Common myeloid progenitor, CD34-positive (primary cell): ENCODE data around the gene ZNRF2.

ENCODE experiments used
- CTCF ChIA-PET: fragments of 350-600 bp; sonication (Branson Sonifier 250); formaldehyde crosslinking; loops from one replicate; lab custom pipeline; 2021; ENCODE audit warnings: antibody characterized with exemption; lab: Charles Lee
- POLR2A ChIA-PET: fragments of 350-600 bp; sonication (Branson Sonifier 250); formaldehyde crosslinking; loops from one replicate; lab custom pipeline; 2021; ENCODE audit warnings: antibody characterized with exemption; lab: Charles Lee
- DNase-seq, 3 donors: peaks; one replicate each; pipeline versions ENCODE4 v3.0.0 to v3.0.0-alpha.2; 2013
- H3K27ac ChIP-seq, 2 experiments: 1 replicate in 1 of 2; 2 replicates in 1 of 2; pipeline ENCODE4 v1.7.0; 2013; ENCODE audit warnings: inconsistent platforms in 2 of 2, low read length in 2 of 2, mild to moderate bottlenecking in 2 of 2, low read depth in 1 of 2, moderate library complexity in 1 of 2; ENCODE audit not compliant: severe bottlenecking in 2 of 2, insufficient read depth in 1 of 2, poor library complexity in 1 of 2
- H3K27me3 ChIP-seq, 5 experiments: replicated peaks in 2 of 5; 1 replicate in 3 of 5; 2 replicates in 2 of 5; pipeline versions ENCODE4 v1.6.1 to v1.7.0; 2013; ENCODE audit warnings: low read length in 4 of 5, mild to moderate bottlenecking in 2 of 5, moderate library complexity in 2 of 5, inconsistent platforms in 1 of 5; ENCODE audit not compliant: insufficient read depth in 5 of 5, control insufficient read depth in 4 of 5
- H3K36me3 ChIP-seq, 4 experiments: 1 replicate in 2 of 4; 2 replicates in 2 of 4; pipeline versions ENCODE4 v1.6.1 to v1.7.0; 2013; ENCODE audit warnings: low read length in 3 of 4, control low read depth in 1 of 4, mild to moderate bottlenecking in 1 of 4; ENCODE audit not compliant: control insufficient read depth in 4 of 4, insufficient read depth in 4 of 4
- H3K4me1 ChIP-seq, 4 experiments: 1 replicate in 3 of 4; 2 replicates in 1 of 4; pipeline versions ENCODE4 v1.6.1 to v1.7.1; 2013; ENCODE audit warnings: low read length in 3 of 4, mild to moderate bottlenecking in 3 of 4, control low read depth in 1 of 4, inconsistent platforms in 1 of 4, moderate library complexity in 1 of 4; ENCODE audit not compliant: control insufficient read depth in 4 of 4, insufficient read depth in 4 of 4; ENCODE audit errors: control extremely low read depth in 1 of 4
- H3K4me3 ChIP-seq, 7 experiments: 1 replicate in 4 of 7; 2 replicates in 3 of 7; pipeline versions ENCODE4 v1.5.1 to v1.7.0; 2013; ENCODE audit warnings: mild to moderate bottlenecking in 7 of 7, low read length in 6 of 7, moderate library complexity in 6 of 7, inconsistent platforms in 2 of 7, low read depth in 2 of 7, control low read depth in 1 of 7; ENCODE audit not compliant: insufficient read depth in 4 of 7, control insufficient read depth in 1 of 7; ENCODE audit errors: extremely low read depth in 1 of 7
- H3K9me3 ChIP-seq, 5 experiments: 1 replicate in 4 of 5; 2 replicates in 1 of 5; pipeline versions ENCODE4 v1.6.1 to v1.7.1; 2013; ENCODE audit warnings: low read length in 4 of 5, mild to moderate bottlenecking in 2 of 5, inconsistent platforms in 1 of 5, low read depth in 1 of 5, moderate library complexity in 1 of 5; ENCODE audit not compliant: control insufficient read depth in 4 of 5, insufficient read depth in 2 of 5; ENCODE audit errors: control extremely low read depth in 1 of 5
- WGBS: methylation state at CpG from one replicate; pipeline ENCODE4 v1.1.5; 2013; ENCODE audit not compliant: insufficient coverage; 5-methylcytosine and 5-hydroxymethylcytosine counted together

Gene ZNRF2

DNA sequence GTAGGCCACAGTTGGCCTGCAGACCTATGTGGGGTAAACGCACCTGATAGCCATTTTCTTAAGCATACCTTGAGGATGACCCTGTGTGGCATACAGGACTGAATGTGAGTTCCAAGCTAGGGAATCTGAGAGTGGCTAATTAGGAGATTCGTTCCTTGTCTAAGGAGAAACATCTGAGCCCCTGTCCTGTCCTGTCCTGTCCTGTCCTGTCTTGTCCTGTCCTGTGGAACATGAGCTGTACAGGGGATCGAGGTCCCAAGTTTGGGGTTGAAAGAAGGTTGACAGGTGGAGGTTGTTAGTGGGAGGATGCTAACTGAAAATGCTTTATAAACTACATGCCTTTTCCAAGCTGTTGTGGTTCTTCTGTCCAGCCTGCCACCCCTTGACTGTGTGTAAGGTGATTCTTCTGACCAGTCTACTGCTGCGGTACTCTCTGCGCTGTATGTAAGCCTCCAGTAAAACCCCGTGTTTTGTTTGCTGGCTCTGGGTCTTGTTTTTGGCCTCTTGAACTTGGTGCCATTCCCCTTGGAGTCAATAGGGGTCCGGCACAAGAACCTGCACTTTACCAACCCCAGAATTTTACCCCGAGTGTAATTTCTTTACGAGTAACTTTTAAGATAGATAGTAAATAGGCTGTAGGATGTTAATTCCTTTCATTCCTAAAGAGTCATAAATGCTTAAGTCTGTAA, 26.4 kb downstream of the ZNRF2 start:
- H3K4me1 ChIP-seq = peaks cover 0 to 5% (median 3%) of the 10 kb centered on the region in 4 experiments
- no peak for DNase-seq
- H3K27ac ChIP-seq = no peak overlapping the region
- no peaks in the 10 kb centered on the region for H3K9me3 ChIP-seq
- 93% methylated on average over 4 of the region's 9 CpGs for WGBS
- H3K27me3 ChIP-seq = no peaks in the 10 kb centered on the region
- POLR2A ChIA-PET = no interaction called here
- CTCF ChIA-PET = interaction anchor here (1.0 to 1.5 kb wide), 3 partner anchors 12 to 37 kb away, joined by 3 to 6 read pairs (median 6); no protein-coding TSS in a partner anchor
- H3K36me3 ChIP-seq = no peaks in the 10 kb centered on the region
- H3K4me3 ChIP-seq = no peak overlapping the region

DNA sequence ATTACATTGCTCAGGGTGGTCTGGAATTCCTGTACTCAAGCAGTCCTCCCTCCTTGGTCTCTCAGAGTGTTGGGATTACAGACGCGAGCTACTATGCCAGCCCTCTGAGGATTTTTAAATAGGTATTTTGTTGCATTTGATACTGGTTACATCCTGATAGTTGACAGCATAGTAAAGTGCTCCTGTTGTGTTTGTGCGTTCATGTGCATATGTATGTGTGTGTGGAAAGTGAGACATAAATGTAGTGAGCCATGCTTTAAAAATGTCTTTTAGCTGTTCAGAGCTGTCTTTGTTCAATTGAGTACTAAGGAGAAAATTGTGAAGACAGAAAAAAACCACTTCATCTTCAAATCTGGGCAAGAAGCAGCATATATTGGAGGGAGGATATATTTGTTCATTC, 27.8 kb downstream of the ZNRF2 start:
- ChIA-PET POLR2A (interaction anchor here (1.6 kb wide), 1 partner anchor 10 kb away, joined by 3 read pairs; no protein-coding TSS in a partner anchor), CTCF (interaction anchor here (1.0 to 2.0 kb wide), 6 partner anchors 8 to 52 kb away, joined by 3 to 11 read pairs (median 5); no protein-coding TSS in a partner anchor)
- DNase-seq = no peak
- no peaks in the 10 kb centered on the region for H3K9me3 ChIP-seq
- H3K27ac ChIP-seq = no peak overlapping the region
- no peaks in the 10 kb centered on the region for H3K36me3 ChIP-seq
- 100% methylated on average over 1 of the region's 3 CpGs for WGBS
- no peaks in the 10 kb centered on the region for H3K27me3 ChIP-seq
- H3K4me3 ChIP-seq = no peak overlapping the region
- peaks cover 2 to 7% (median 5%) of the 10 kb centered on the region in 4 experiments for H3K4me1 ChIP-seq

DNA sequence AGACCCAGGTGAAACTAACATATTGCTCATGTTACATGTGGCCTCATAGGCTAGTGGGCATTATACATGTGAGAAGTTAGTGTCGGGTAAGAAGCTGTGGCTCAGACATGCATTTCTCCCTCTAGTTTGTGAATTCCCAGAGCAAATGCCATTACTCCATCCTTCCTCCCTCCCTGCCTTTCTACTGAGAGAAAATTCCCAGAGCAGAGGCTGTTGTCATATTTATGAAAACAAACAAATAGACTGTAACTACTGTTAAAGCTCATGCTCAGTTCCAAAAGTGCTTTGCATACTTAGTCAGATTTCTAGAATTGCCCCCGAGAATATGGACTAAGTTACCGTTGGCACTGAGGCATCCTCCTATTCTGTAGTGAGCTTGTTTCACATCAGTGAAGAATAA, 29.0 kb downstream of the ZNRF2 start:
- H3K9me3 ChIP-seq = no peaks in the 10 kb centered on the region
- ChIA-PET POLR2A (interaction anchor here (1.6 kb wide), 1 partner anchor 9 kb away, joined by 3 read pairs; no protein-coding TSS in a partner anchor), CTCF (interaction anchor here (1.3 to 2.0 kb wide), 4 partner anchors 9 to 51 kb away, joined by 3 to 11 read pairs (median 6); no protein-coding TSS in a partner anchor)
- no peaks in the 10 kb centered on the region for H3K36me3 ChIP-seq
- H3K27ac ChIP-seq = no peak overlapping the region
- no peaks in the 10 kb centered on the region for H3K27me3 ChIP-seq
- H3K4me3 ChIP-seq = no peak overlapping the region
- no peak for DNase-seq
- WGBS = 100% methylated on average over 2 of the region's 3 CpGs
- peaks cover under 1 to 5% (median 3%) of the 10 kb centered on the region in 4 experiments for H3K4me1 ChIP-seq

- DNase-seq = no peak
- Histone ChIP-seq H3K27ac (no peak overlapping the region), H3K36me3 (no peaks in the 10 kb centered on the region), H3K9me3 (no peaks in the 10 kb centered on the region), H3K4me3 (no peak overlapping the region), H3K27me3 (no peaks in the 10 kb centered on the region), H3K4me1 (peaks cover 0 to 5% (median 1%) of the 10 kb centered on the region in 4 experiments)
- POLR2A ChIA-PET = interaction anchor here (1.6 kb wide), 1 partner anchor 9 kb away, joined by 3 read pairs; no protein-coding TSS in a partner anchor
- CTCF ChIA-PET = interaction anchor here (1.3 to 2.0 kb wide), 3 partner anchors 9 to 11 kb away, joined by 3 to 11 read pairs (median 7); no protein-coding TSS in a partner anchor
- no CpG with 5 or more reads among the region's 5 CpGs for WGBS
These were observed 29.4 kb downstream of the ZNRF2 start for GRCh38 chr7:30313793-30314192.

- ChIA-PET CTCF (interaction anchor here (1.2 kb wide), 1 partner anchor 114 kb away, joined by 4 read pairs; no protein-coding TSS in a partner anchor), POLR2A (no interaction called here)
- no CpG with 5 or more reads among the region's 3 CpGs for whole genome bisulfite sequencing
These were observed 31.2 kb downstream of the ZNRF2 start for GRCh38 chr7:30315589-30315988.

GRCh38 chr7:30320392-30320791, 36.0 kb downstream of the ZNRF2 start:
- WGBS = 100% methylated on average over 2 of the region's 3 CpGs
- Histone ChIP-seq H3K4me3 (no peak overlapping the region), H3K4me1 (peaks cover 17 to 24% (median 20%) of the 10 kb centered on the region in 4 experiments), H3K36me3 (peaks cover 0 to 2% (median 0%) of the 10 kb centered on the region in 4 experiments), H3K27ac (no peak overlapping the region), H3K27me3 (no peaks in the 10 kb centered on the region), H3K9me3 (no peaks in the 10 kb centered on the region)
- POLR2A ChIA-PET = interaction anchor here (0.7 kb wide), 1 partner anchor 137 kb away, joined by 7 read pairs; no protein-coding TSS in a partner anchor
- no peak for DNase-seq
- CTCF ChIA-PET = no interaction called here

More at GRCh38 chr7:30315589-30315988, 31.2 kb downstream of the ZNRF2 start:
- Histone ChIP-seq H3K4me1 (peaks cover 0 to 5% (median 1%) of the 10 kb centered on the region in 4 experiments), H3K27ac (no peak overlapping the region), H3K36me3 (no peaks in the 10 kb centered on the region), H3K27me3 (no peaks in the 10 kb centered on the region), H3K4me3 (no peak overlapping the region), H3K9me3 (no peaks in the 10 kb centered on the region)
- DNase-seq = no peak
